Measurements from ENCODE around the gene SLC39A3.

SLC39A3 gene

DNA sequence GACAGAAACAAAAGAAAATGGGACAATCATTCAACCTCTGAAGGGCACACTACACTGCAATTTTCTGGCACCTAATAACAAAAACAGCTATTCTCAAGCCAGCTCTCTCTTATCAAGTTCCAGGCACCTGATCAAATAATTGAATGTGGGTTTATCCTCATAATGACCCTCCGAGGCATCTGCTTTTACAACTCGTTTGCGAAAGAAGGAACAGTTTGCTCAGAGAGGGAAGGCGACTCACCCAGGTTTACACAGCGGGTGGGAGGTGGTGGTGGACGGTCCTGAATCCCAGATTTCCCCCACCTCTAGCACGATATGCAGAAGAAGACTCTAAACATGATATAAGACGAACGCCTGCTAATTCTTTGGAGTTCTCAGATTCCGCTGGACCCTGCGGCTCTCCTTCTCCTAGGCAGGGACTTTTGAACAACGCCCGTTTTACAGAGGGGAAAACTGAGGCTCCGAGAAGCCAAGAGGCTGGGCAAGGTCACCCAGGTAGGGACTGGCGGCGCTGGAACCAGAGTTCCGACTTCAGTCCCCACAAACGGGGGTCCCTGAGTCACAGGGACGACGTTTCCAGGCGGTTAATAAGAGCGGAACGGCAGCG is 42.6 kb upstream of the SLC39A3 start:
- peak overlapping the region; percentile 91 for H3K9ac ChIP-seq (ENCODE audit: low read length)
- no peaks in the 10 kb centered on the region for H3F3A ChIP-seq (ENCODE audit: insufficient read depth, low read length)
- no peaks in the 10 kb centered on the region for H4K20me1 ChIP-seq (ENCODE audit: insufficient read depth, low read length)
- H3K4me1 ChIP-seq (ENCODE audit: insufficient read depth, low read length, severe bottlenecking) = peaks cover 45% of the 10 kb centered on the region
- peak overlapping the region; percentile 33 for H3K27ac ChIP-seq (ENCODE audit: low read depth, low read length, poor library complexity, severe bottlenecking)
- peaks cover 15% of the 10 kb centered on the region for H3K36me3 ChIP-seq (ENCODE audit: insufficient read depth, low read length)
- peak overlapping the region; percentile 89 for H3K4me2 ChIP-seq (ENCODE audit: low read length)
- H2AFZ ChIP-seq (ENCODE audit: low read length) = no peak overlapping the region
- no peaks in the 10 kb centered on the region for H3K9me3 ChIP-seq (ENCODE audit: low read length)
- no peaks in the 10 kb centered on the region for H3K27me3 ChIP-seq (ENCODE audit: insufficient read depth, low read length)
- H3K4me3 ChIP-seq (ENCODE audit: low read depth, low read length, poor library complexity, severe bottlenecking) = peak overlapping the region; percentile 89
- H3K9me2 ChIP-seq (ENCODE audit: low read depth, low read length) = no peaks in the 10 kb centered on the region
- no peak for TF ChIP-seq CTCF (IDR thresholded peaks at IDR 0.05; ENCODE audit: low read length)
- no peak for TF ChIP-seq EZH2 (IDR thresholded peaks at IDR 0.05; ENCODE audit: borderline replicate concordance, low read length)
- peaks cover 72% of the 10 kb centered on the region for H3K79me2 ChIP-seq (ENCODE audit: insufficient read depth, low read length)

DNA sequence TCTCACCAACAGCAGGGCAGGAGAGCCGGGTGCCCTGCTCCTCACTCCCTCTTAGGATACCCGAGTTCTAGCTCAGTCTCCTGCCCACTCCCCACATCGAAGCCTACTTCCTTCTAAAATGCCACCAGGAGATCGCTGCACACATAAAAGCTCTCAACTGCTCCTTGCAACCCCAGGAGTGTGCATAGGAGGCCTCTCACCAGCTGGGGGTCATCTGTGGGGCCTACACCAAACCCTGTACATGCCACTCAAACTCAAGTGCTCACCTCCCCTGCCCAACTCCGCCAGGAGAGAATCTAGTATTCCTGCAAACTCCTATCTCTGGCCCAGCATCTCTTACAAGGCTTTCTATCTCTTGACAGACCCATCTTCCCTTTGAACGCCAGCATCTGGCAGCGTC is 40.5 kb upstream of the SLC39A3 start:
- peak overlapping the region; percentile 91; the same call in 1 of the 2 replicates for H3K9ac ChIP-seq (ENCODE audit: low read length)
- H3K27ac ChIP-seq (ENCODE audit: low read depth, low read length, poor library complexity, severe bottlenecking) = no peak overlapping the region
- H3K4me3 ChIP-seq (ENCODE audit: low read depth, low read length, poor library complexity, severe bottlenecking) = no peak overlapping the region
- H3K9me2 ChIP-seq (ENCODE audit: low read depth, low read length) = no peaks in the 10 kb centered on the region
- no peaks in the 10 kb centered on the region for H3F3A ChIP-seq (ENCODE audit: insufficient read depth, low read length)
- TF ChIP-seq CTCF (IDR thresholded peaks at IDR 0.05; ENCODE audit: low read length) (no peak), EZH2 (IDR thresholded peaks at IDR 0.05; ENCODE audit: borderline replicate concordance, low read length) (no peak)
- peak overlapping the region; percentile 89; the same call in 1 of the 2 replicates for H3K4me2 ChIP-seq (ENCODE audit: low read length)
- no peaks in the 10 kb centered on the region for H3K27me3 ChIP-seq (ENCODE audit: insufficient read depth, low read length)
- H4K20me1 ChIP-seq (ENCODE audit: insufficient read depth, low read length) = no peaks in the 10 kb centered on the region
- peaks cover 32% of the 10 kb centered on the region for H3K4me1 ChIP-seq (ENCODE audit: insufficient read depth, low read length, severe bottlenecking)
- peaks cover 76% of the 10 kb centered on the region for H3K79me2 ChIP-seq (ENCODE audit: insufficient read depth, low read length)
- no peak overlapping the region for H2AFZ ChIP-seq (ENCODE audit: low read length)
- H3K9me3 ChIP-seq (ENCODE audit: low read length) = no peaks in the 10 kb centered on the region
- H3K36me3 ChIP-seq (ENCODE audit: insufficient read depth, low read length) = peaks cover 12% of the 10 kb centered on the region

DNA sequence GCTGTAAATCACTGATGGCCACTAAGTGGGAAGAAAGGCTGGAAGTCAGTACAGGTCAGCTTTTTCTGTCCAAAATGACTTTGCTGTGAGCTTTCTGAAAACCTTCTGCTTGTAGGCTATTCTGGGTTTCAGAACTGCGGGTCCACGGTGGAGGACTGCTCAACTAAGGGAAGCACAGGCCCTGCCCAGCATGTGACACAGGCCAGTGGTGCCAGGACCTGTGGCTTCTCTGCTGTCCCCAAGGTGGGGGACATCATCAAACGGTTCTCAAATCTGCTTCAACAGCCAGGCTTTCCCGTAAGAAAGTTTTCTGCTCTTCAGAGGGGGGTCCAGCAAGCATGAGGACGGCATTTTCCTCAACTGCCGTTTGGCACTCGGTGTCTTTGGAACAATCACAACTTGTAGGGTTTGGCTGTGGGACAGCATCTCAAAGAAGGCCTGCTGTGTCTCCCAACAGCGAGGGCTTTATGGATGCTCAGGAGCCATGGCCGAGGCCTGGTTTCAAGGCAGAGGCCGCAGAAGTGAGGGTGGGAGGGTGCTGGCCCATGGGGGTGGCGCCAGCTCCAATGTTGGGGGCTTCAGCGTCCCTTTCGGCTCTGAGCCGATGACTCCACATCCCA is 39.4 kb upstream of the SLC39A3 start:
- H2AFZ ChIP-seq (ENCODE audit: low read length) = no peak overlapping the region
- H3K9me3 ChIP-seq (ENCODE audit: low read length) = no peaks in the 10 kb centered on the region
- no peak overlapping the region for H3K9ac ChIP-seq (ENCODE audit: low read length)
- H4K20me1 ChIP-seq (ENCODE audit: insufficient read depth, low read length) = no peaks in the 10 kb centered on the region; the same call in 1 of the 2 replicates
- peaks cover 12% of the 10 kb centered on the region for H3K36me3 ChIP-seq (ENCODE audit: insufficient read depth, low read length)
- H3K4me2 ChIP-seq (ENCODE audit: low read length) = no peak overlapping the region
- no peak overlapping the region for H3K4me3 ChIP-seq (ENCODE audit: low read depth, low read length, poor library complexity, severe bottlenecking)
- no peak overlapping the region for H3K27ac ChIP-seq (ENCODE audit: low read depth, low read length, poor library complexity, severe bottlenecking)
- TF ChIP-seq EZH2 (IDR thresholded peaks at IDR 0.05; ENCODE audit: borderline replicate concordance, low read length) (no peak), CTCF (IDR thresholded peaks at IDR 0.05; ENCODE audit: low read length) (no peak)
- H3K4me1 ChIP-seq (ENCODE audit: insufficient read depth, low read length, severe bottlenecking) = peaks cover 33% of the 10 kb centered on the region
- no peaks in the 10 kb centered on the region for H3K27me3 ChIP-seq (ENCODE audit: insufficient read depth, low read length)
- H3F3A ChIP-seq (ENCODE audit: insufficient read depth, low read length) = no peaks in the 10 kb centered on the region
- H3K9me2 ChIP-seq (ENCODE audit: low read depth, low read length) = no peaks in the 10 kb centered on the region
- H3K79me2 ChIP-seq (ENCODE audit: insufficient read depth, low read length) = peaks cover 86% of the 10 kb centered on the region

Measured in OCI-LY1 (cell line).